ENCODE results near the gene PARP12. TPM values are rescaled to one million over a fixed set of nuclear protein-coding genes. Genes with fewer than 3 reads are reported as not detected.

PARP12 gene
- total RNA-seq, 2 experiments from 2014 or later = 104 to 215 TPM

DNA sequence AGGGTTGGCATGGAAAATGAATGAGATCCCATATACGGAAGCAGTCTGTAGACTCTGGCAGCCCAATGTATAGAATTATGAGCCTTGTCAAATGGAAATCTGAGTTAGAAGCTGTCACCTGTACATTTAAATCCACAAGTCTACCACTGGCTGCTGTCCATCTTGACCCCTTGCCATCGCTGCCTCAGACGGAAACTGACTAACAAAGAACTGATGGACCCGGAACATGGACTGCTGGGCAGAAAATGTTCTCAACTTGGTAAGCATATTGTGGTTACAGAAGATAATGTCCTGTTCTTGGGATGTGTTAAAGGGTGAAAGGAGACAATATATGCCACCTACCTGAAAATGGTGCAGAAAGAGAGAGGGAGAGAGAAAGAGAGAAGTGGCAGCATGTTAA lies 37.5 kb downstream of the PARP12 start:
- no peak for ATAC-seq
- Mint-ChIP-seq H3K9me3 (ENCODE audit: low read depth) (no peaks in the 10 kb centered on the region), H3K36me3 (peaks cover 58% of the 10 kb centered on the region), H3K27ac (no peak overlapping the region), H3K4me3 (no peak overlapping the region), H3K4me1 (peaks cover 7% of the 10 kb centered on the region), H3K27me3 (no peaks in the 10 kb centered on the region)
- CTCF ChIA-PET = no interaction called here
- no peak for DNase-seq

DNA sequence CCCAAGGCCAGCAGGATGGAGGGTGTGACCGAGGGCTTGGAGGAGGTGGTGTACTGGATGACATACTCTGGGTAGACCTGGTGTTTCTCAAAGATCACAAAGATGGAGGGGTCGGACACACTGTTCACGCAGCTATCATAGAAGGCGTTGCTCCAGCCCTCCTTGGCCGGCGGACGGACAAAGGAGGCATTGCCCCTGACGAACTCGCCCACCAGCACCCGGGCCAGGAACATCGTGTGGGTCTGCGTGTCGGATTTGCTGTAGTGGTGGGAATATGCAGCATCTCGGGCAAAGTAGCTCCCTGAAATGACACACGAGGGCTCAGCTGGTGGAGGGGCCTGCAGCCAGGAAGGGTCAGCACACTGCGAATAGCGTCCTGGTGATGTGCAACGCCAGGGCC lies 38.2 kb downstream of the PARP12 start:
- no peak overlapping the region for H3K4me3 Mint-ChIP-seq
- CTCF ChIA-PET = interaction anchor here (1.1 kb wide), 1 partner anchor 22 kb away, joined by 3 read pairs; no protein-coding TSS in a partner anchor
- no peaks in the 10 kb centered on the region for H3K9me3 Mint-ChIP-seq (ENCODE audit: low read depth)
- no peak for ATAC-seq
- peaks cover 7% of the 10 kb centered on the region for H3K4me1 Mint-ChIP-seq
- no peak for DNase-seq
- no peaks in the 10 kb centered on the region for H3K27me3 Mint-ChIP-seq
- H3K27ac Mint-ChIP-seq = no peak overlapping the region
- peaks cover 53% of the 10 kb centered on the region for H3K36me3 Mint-ChIP-seq

DNA sequence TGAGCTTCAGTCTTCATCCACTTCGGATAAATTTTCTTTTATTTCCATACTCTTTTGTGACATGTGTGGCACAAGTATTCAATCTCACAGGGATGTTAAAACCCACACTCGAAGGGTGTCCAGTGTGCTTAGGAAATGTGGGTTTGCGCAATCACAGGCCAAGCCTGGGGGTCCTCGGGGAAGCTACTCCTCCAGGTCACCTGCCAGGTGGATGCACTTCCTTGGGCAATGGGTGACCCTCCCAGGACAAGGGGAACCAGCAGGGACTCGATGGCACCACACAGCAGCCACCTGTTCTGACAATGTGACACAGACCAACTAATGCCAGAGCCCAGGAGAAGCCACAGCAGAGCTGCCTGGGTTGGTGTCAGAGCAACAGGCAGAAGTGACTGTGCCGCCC lies 39.0 kb downstream of the PARP12 start:
- CTCF ChIA-PET = interaction anchor here (1.1 kb wide), 1 partner anchor 21 kb away, joined by 3 read pairs; no protein-coding TSS in a partner anchor
- no peak overlapping the region for H3K27ac Mint-ChIP-seq
- no peaks in the 10 kb centered on the region for H3K9me3 Mint-ChIP-seq (ENCODE audit: low read depth)
- DNase-seq (no peak), ATAC-seq (no peak)
- H3K4me3 Mint-ChIP-seq = no peak overlapping the region
- H3K4me1 Mint-ChIP-seq = peaks cover 6% of the 10 kb centered on the region
- H3K27me3 Mint-ChIP-seq = no peaks in the 10 kb centered on the region
- peaks cover 51% of the 10 kb centered on the region for H3K36me3 Mint-ChIP-seq

DNA sequence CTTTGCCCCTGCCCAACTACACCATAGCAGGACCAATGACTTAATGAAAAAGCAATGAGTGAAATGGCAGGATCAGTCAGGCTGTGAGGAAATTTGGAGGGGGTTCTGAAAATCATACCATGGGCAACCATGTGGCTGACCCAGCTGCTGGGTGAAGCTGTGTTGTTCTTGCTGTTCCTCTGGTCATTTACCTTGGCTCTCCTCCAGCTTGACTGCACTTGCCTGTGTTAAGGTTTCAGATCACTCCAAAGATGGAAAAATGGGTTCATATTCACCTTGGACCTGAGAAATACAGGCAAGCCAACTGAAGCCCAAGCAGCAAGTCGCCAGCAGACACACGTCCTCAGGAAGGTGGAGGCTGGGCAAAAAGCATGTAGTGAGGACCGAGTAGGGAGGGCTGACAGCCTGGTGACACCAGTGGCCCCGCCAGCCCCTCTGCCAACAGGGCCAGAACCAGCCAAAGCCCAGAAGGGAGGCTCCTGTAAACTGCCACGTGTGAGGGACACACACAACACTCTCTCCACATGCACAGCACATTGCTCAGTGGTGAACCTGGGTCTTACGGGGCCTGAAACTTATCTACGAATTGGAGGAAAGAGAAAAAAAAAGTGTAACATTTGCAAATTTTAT lies 40.1 kb downstream of the PARP12 start:
- CTCF ChIA-PET = no interaction called here

DNA sequence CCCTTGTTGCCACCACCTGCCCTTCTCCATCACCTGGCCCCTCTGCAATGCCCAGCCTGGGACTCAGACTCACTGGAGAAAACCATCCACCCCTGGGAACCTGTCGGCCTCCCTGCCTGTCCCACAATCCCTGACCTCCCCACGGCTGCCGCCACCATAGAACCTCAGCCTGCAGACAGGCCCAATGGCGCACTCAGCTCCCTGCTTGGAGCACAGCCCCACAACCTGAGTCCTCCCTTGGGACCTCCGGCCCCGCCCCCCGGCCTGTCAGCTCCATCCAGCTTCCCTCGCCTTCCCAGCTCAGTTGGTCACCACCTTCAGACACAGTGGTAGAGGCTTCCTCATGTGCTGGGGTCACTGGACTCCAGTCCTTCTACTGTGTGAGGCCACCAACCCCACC lies 41.1 kb downstream of the PARP12 start:
- H3K9me3 Mint-ChIP-seq (ENCODE audit: low read depth) = no peaks in the 10 kb centered on the region
- DNase-seq = no peak
- H3K36me3 Mint-ChIP-seq = peaks cover 37% of the 10 kb centered on the region
- H3K4me3 Mint-ChIP-seq = no peak overlapping the region
- no peak overlapping the region for H3K27ac Mint-ChIP-seq
- CTCF ChIA-PET = no interaction called here
- no peaks in the 10 kb centered on the region for H3K4me1 Mint-ChIP-seq
- ATAC-seq = no peak
- no peaks in the 10 kb centered on the region for H3K27me3 Mint-ChIP-seq

More for the DNA sequence above, 40.1 kb downstream of the PARP12 start:
- ATAC-seq = no peak
- Mint-ChIP-seq H3K27ac (no peak overlapping the region), H3K4me3 (no peak overlapping the region), H3K36me3 (peaks cover 43% of the 10 kb centered on the region), H3K4me1 (no peaks in the 10 kb centered on the region), H3K9me3 (ENCODE audit: low read depth) (no peaks in the 10 kb centered on the region), H3K27me3 (no peaks in the 10 kb centered on the region)
- no peak for DNase-seq

DNA sequence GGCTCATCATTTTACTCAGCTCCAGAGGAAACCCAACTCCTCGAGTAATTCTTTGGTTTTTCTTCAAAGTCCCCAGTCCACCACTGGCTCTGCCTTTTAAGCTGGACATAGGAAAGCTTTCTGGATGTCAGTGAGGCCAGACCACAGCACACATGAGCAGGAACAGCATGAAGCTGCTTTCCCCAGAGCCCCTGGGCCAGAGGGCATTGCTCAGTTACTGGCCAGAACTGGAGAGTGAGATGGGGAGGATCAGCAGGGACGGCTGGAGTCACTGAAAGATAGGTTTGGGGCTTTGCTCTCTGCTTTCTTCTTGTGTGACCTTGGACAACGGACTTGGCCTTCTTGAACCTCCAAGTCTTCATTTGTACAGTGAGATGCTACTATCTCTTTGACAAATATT lies 43.1 kb downstream of the PARP12 start:
- Mint-ChIP-seq H3K27ac (no peak overlapping the region), H3K9me3 (ENCODE audit: low read depth) (no peaks in the 10 kb centered on the region), H3K36me3 (peaks cover 28% of the 10 kb centered on the region), H3K4me3 (no peak overlapping the region), H3K27me3 (no peaks in the 10 kb centered on the region), H3K4me1 (no peaks in the 10 kb centered on the region)
- no peak for DNase-seq
- CTCF ChIA-PET = no interaction called here
- ATAC-seq = no peak

DNA sequence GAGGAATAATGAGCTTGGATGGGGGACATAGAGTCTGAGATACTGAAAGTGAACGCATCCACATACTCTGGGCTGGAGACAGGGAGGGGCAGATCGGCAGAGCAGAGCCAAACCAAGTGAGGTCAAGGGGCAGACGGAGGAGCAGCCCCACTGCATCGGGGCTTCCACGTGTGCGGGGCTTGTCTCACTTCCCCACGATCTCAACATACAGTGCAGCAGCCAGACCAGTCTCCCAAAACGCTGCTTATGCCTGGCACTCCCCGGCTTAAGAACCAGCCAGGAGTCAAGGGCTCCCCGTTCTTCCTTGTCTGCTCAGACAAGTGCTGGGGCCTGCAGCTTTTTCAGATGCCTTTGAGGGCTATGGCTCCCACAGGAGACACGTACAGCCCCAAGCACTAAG lies 43.6 kb downstream of the PARP12 start:
- CTCF ChIA-PET = no interaction called here
- H3K4me3 Mint-ChIP-seq = no peak overlapping the region
- H3K27ac Mint-ChIP-seq = no peak overlapping the region
- DNase-seq (no peak), ATAC-seq (no peak)
- H3K36me3 Mint-ChIP-seq = peaks cover 24% of the 10 kb centered on the region
- H3K4me1 Mint-ChIP-seq = no peaks in the 10 kb centered on the region
- H3K27me3 Mint-ChIP-seq = no peaks in the 10 kb centered on the region
- H3K9me3 Mint-ChIP-seq (ENCODE audit: low read depth) = no peaks in the 10 kb centered on the region

DNA sequence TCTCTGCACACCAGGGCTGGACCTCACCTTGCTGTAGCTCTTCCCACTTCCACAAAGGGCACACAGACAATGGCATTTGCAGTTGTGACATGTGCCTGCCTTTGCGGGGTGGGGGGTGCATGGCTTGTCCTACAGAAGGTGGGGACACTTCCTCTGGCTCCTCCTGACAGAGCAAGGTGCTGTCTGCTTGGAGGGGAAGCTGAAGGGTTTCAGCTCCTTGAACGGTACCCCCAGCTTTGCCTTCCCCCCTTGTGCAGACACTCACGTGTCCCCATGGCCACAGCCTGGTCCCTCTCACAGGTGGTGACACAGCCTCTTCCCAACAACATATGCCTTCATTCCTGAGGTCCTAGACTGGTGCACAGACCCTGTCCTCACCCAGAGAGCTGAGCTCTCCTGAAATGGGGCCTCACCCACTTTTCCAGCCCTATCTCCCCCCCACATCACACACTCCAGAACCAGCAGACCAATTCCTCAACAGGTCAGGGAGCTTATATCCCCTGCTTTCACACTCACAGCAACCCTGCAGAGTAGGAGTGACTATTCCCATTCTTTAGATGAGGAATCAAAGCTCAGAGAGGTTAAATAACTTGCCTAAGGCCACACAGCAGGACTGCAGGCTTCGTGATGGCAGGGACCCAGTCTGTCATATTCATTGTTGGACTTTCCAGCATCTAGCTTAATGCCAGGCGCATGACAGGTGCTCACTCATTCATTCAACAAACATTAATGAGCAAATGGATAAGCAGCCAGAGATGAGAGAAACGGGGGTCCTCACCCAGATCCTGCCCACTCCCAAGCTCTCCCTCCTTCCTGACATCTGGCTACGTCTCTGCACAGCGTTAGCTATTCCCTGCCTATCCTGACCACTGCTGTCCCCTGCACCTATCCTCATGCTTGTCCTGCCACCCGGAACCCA lies 44.4 kb downstream of the PARP12 start:
- Mint-ChIP-seq H3K4me1 (no peaks in the 10 kb centered on the region), H3K27ac (no peak overlapping the region), H3K4me3 (no peak overlapping the region), H3K9me3 (ENCODE audit: low read depth) (no peaks in the 10 kb centered on the region), H3K36me3 (peaks cover 17% of the 10 kb centered on the region), H3K27me3 (no peaks in the 10 kb centered on the region)
- DNase-seq (no peak), ATAC-seq (no peak)
- CTCF ChIA-PET = interaction anchor here (0.9 kb wide), 1 partner anchor 16 kb away, joined by 3 read pairs; no protein-coding TSS in a partner anchor

DNA sequence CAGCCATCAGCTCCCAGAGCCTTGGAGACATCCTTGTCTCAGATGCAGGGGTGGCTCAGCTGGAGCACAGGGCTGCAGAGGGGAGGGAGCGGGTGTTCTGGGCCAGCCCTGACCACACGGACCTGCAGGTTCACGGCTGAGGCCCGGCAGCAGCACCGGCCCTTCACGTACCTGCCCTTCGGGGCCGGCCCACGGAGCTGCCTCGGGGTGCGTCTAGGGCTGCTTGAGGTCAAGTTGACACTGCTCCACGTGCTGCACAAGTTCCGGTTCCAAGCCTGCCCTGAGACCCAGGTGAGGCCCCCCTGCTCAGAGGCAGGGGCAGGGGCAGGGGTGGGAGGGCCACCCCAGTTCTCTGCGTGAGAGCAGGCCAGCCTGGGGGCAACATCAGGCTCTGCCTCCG lies 45.2 kb downstream of the PARP12 start:
- DNase-seq (no peak), ATAC-seq (no peak)
- Mint-ChIP-seq H3K36me3 (peaks cover 9% of the 10 kb centered on the region), H3K4me3 (no peak overlapping the region), H3K27ac (no peak overlapping the region), H3K4me1 (no peaks in the 10 kb centered on the region), H3K9me3 (ENCODE audit: low read depth) (no peaks in the 10 kb centered on the region), H3K27me3 (no peaks in the 10 kb centered on the region)
- CTCF ChIA-PET = no interaction called here

DNA sequence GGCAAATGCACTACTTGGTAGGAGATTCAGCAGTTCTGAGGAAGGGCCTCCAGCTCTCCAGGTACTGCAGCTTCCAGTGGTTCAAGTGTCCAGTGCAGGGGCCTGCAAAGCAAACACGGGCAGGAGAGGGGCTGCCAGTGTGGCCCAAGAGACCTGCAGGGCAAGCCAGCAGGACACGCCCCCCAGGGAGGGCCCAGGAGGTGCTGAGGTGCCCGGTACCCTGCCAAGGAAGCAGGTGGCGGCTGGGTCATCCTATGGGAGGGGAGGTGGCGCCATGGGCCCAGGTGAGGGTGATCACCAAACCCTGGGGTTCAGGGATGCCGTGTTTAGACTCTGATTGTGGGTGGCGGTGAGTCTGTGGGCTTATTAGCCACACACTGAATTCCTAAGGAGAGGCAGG lies 45.7 kb downstream of the PARP12 start:
- Mint-ChIP-seq H3K27ac (no peak overlapping the region), H3K36me3 (peaks cover 5% of the 10 kb centered on the region), H3K4me3 (no peak overlapping the region), H3K4me1 (no peaks in the 10 kb centered on the region), H3K9me3 (ENCODE audit: low read depth) (no peaks in the 10 kb centered on the region), H3K27me3 (no peaks in the 10 kb centered on the region)
- CTCF ChIA-PET = interaction anchor here (1.1 kb wide), 1 partner anchor 13 kb away, joined by 3 read pairs; no protein-coding TSS in a partner anchor
- no peak for ATAC-seq
- DNase-seq = no peak

DNA sequence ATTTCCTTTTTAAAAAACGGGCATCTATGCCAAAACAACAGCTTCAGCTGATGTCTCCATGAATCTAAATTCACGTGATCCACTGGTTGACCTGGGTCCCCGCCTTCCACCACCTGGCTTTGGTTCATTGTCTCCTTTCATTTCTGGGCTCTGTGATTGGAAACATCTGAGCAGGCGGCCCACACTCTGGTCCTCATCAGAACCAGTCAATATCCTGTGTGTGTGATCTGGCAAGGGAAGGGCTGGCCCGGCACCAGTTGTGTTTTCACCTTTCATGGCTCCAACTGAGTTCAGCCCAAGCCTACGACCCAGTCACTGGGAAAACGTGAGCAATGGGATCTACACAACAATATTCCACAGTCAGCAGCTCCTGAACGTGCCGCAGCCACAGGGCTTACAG lies 46.2 kb downstream of the PARP12 start:
- Mint-ChIP-seq H3K36me3 (peaks cover under 1% of the 10 kb centered on the region), H3K27ac (no peak overlapping the region), H3K4me1 (no peaks in the 10 kb centered on the region), H3K27me3 (no peaks in the 10 kb centered on the region), H3K9me3 (ENCODE audit: low read depth) (no peaks in the 10 kb centered on the region), H3K4me3 (no peak overlapping the region)
- ATAC-seq (no peak), DNase-seq (no peak)
- CTCF ChIA-PET = interaction anchor here (1.1 kb wide), 1 partner anchor 12 kb away, joined by 3 read pairs; no protein-coding TSS in a partner anchor

DNA sequence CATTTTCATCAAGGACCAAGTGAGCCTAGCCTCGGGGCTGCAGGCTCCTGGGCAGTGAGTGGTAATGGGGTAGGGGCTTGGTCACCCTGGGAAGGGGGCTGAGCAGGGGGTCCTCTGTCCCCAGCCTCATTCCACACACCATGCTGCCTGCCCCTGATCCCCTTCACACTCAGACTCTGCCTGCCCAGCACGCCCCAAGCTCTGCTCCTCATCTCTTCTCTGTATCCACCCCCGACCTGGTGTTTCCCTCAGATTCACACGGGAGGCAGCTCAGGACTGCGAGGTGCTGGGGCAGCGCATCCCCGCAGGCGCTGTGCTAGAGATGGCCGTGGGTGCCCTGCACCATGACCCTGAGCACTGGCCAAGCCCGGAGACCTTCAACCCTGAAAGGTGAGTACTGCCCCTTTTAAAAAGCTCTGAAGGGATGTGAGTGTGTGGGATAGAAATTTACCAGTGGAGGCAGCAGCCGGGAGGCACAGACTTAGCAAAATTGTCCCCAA lies 47.2 kb downstream of the PARP12 start:
- Mint-ChIP-seq H3K9me3 (ENCODE audit: low read depth) (no peaks in the 10 kb centered on the region), H3K4me1 (no peaks in the 10 kb centered on the region), H3K27me3 (no peaks in the 10 kb centered on the region), H3K36me3 (no peaks in the 10 kb centered on the region), H3K4me3 (no peak overlapping the region), H3K27ac (no peak overlapping the region)
- CTCF ChIA-PET = interaction anchor here (1.1 kb wide), 1 partner anchor 370 kb away, joined by 3 read pairs; no protein-coding TSS in a partner anchor
- DNase-seq (no peak), ATAC-seq (no peak)

DNA sequence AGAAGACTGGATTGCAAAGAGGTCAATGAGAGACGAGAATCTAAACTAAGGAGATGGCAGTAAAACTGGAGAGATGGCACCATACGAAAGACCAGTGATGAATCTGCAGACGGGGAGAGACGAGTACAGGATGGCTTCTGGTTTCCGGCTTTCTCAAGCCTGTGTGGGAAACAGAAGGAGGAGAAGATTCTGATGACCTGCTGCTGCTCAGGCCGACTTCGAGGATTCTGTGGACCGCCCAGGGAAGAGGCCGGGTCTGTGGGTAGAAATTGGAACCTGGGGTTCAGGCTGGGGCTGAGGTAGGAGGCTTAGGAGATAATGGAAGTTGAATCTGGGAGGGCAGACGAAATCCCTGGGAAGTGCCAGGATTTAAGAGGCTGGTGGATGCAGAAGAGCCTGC lies 48.6 kb downstream of the PARP12 start:
- DNase-seq = no peak
- no peaks in the 10 kb centered on the region for H3K27me3 Mint-ChIP-seq
- ATAC-seq = no peak
- no peaks in the 10 kb centered on the region for H3K4me1 Mint-ChIP-seq
- H3K27ac Mint-ChIP-seq = no peak overlapping the region
- CTCF ChIA-PET = interaction anchor here (0.6 to 1.5 kb wide), 3 partner anchors 8 to 369 kb away, joined by 3 read pairs; no protein-coding TSS in a partner anchor
- no peaks in the 10 kb centered on the region for H3K9me3 Mint-ChIP-seq (ENCODE audit: low read depth)
- no peak overlapping the region for H3K4me3 Mint-ChIP-seq
- H3K36me3 Mint-ChIP-seq = no peaks in the 10 kb centered on the region
